Thyroid gland (tissue), 4 donors: Measurements from ENCODE around the gene SLC25A39. TPM values are rescaled to one million over a fixed set of nuclear protein-coding genes. Genes with fewer than 3 reads are reported as not detected.

Experiments
- DNase-seq, 2 donors: peaks; one replicate each; pipeline ENCODE4 v3.0.0-alpha.2; 2019
- H3K27ac ChIP-seq, 3 donors: fragments of 200-600 bp; sonication (generic); 1 replicate in 2 of 3; 2 replicates in 1 of 3; pipeline ENCODE4 v1.5.1; 2016 to 2019; ENCODE audit warnings: mild to moderate bottlenecking in 1 of 3, moderate library complexity in 1 of 3
- H3K27me3 ChIP-seq: fragments of 200-600 bp; sonication (generic); one replicate; pipeline ENCODE4 v1.5.1; 2019
- H3K36me3 ChIP-seq, 2 donors: fragments of 200-600 bp; sonication (generic); one replicate each; pipeline ENCODE4 v1.5.1; 2016 to 2019
- H3K4me1 ChIP-seq, 2 donors: fragments of 200-600 bp; sonication (generic); one replicate each; pipeline ENCODE4 v1.5.1; 2017 to 2019
- H3K4me3 ChIP-seq, 3 donors: fragments of 200-600 bp; sonication (generic); replicated peaks in 1 of 3; 1 replicate in 2 of 3; 2 replicates in 1 of 3; pipeline ENCODE4 v1.5.1; 2016; ENCODE audit warnings: mild to moderate bottlenecking in 1 of 3
- H3K9me3 ChIP-seq: fragments of 200-600 bp; sonication (generic); one replicate; pipeline ENCODE4 v1.5.1; 2017
- POLR2A ChIP-seq, 2 donors: fragments of 450-650 bp; IDR thresholded peaks; one replicate each; pipeline ENCODE4 v1.6.1; 2017; ENCODE audit warnings: antibody characterized with exemption in 2 of 2, mild to moderate bottlenecking in 2 of 2, moderate library complexity in 1 of 2
- WGBS, 2 donors: methylation state at CpG; one replicate each; pipeline ENCODE4 v1.1.5; 2017; 5-methylcytosine and 5-hydroxymethylcytosine counted together
- intact Hi-C: fragments of 100-400 bp; cut with DNase I; formaldehyde crosslinking; loops from one replicate; pipeline ENCODE4 v1.15.1; 2023
- total RNA-seq, 4 donors: library from RNA; depleted of rRNA; stranded (reverse); fragments of >200 nt; gene quantifications; one replicate each; pipeline ENCODE4 v1.2.3, GENCODE V29; 2016
- TF ChIP-seq, protein P1 (sequence below), 6 experiments: fragments of 200-600 bp in 3 of 6; fragments of 450-650 bp in 3 of 6; sonication (generic) in 3 of 6; IDR thresholded peaks; one replicate each; pipeline ENCODE4 v1.5.1; 2016 to 2019; ENCODE audit warnings: antibody characterized with exemption in 6 of 6, mild to moderate bottlenecking in 2 of 6, inconsistent platforms in 1 of 6, moderate library complexity in 1 of 6

Gene SLC25A39
- total RNA-seq, 4 donors from 2014 or later, result 82.5 to 201 (median 144) TPM

- no peaks in the 10 kb centered on the region for H3K27me3 ChIP-seq
- TF ChIP-seq, protein P1, sequence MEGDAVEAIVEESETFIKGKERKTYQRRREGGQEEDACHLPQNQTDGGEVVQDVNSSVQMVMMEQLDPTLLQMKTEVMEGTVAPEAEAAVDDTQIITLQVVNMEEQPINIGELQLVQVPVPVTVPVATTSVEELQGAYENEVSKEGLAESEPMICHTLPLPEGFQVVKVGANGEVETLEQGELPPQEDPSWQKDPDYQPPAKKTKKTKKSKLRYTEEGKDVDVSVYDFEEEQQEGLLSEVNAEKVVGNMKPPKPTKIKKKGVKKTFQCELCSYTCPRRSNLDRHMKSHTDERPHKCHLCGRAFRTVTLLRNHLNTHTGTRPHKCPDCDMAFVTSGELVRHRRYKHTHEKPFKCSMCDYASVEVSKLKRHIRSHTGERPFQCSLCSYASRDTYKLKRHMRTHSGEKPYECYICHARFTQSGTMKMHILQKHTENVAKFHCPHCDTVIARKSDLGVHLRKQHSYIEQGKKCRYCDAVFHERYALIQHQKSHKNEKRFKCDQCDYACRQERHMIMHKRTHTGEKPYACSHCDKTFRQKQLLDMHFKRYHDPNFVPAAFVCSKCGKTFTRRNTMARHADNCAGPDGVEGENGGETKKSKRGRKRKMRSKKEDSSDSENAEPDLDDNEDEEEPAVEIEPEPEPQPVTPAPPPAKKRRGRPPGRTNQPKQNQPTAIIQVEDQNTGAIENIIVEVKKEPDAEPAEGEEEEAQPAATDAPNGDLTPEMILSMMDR (IDR thresholded peaks at IDR 0.05), result no peak
- no peak for TF ChIP-seq POLR2A (IDR thresholded peaks at IDR 0.05)
- WGBS, 2 donors, result 40 to 41% methylated on average over 4 to 5 of the region's 5 CpGs
- DNase-seq, result no peak
- no peak overlapping the region for H3K27ac ChIP-seq
- H3K36me3 ChIP-seq, result no peaks in the 10 kb centered on the region
- intact Hi-C loops, result no loop called here
- no peak overlapping the region for H3K4me3 ChIP-seq
- H3K4me1 ChIP-seq, result peaks cover 0 to 10% of the 10 kb centered on the region in 2 donors
- no peaks in the 10 kb centered on the region for H3K9me3 ChIP-seq
Measured at GRCh38 chr17:44335968-44336367, 11.3 kb upstream of the SLC25A39 start.

GRCh38 chr17:44335564-44335963 is 10.9 kb upstream of the SLC25A39 start:
- intact Hi-C loops, result no loop called here
- H3K36me3 ChIP-seq, result no peaks in the 10 kb centered on the region
- no peak for DNase-seq
- H3K4me1 ChIP-seq, result peaks cover 0 to 10% of the 10 kb centered on the region in 2 donors
- no peaks in the 10 kb centered on the region for H3K9me3 ChIP-seq
- 81 to 88% methylated on average over 3 of the region's 3 CpGs for WGBS, 2 donors
- no peaks in the 10 kb centered on the region for H3K27me3 ChIP-seq
- H3K4me3 ChIP-seq, result no peak overlapping the region
- no peak for TF ChIP-seq POLR2A (IDR thresholded peaks at IDR 0.05)
- TF ChIP-seq, protein P1 (IDR thresholded peaks at IDR 0.05), result no peak
- H3K27ac ChIP-seq, result no peak overlapping the region

- 26 to 43% methylated on average over 3 of the region's 3 CpGs for whole genome bisulfite sequencing, 2 donors
- TF ChIP-seq POLR2A (IDR thresholded peaks at IDR 0.05), result no peak
- TF ChIP-seq, protein P1 (IDR thresholded peaks at IDR 0.05), result no peak
- Histone ChIP-seq H3K4me3 (no peak overlapping the region), H3K36me3 (no peaks in the 10 kb centered on the region), H3K9me3 (no peaks in the 10 kb centered on the region), H3K4me1 (peaks cover 0 to 10% of the 10 kb centered on the region in 2 donors), H3K27ac (no peak overlapping the region), H3K27me3 (no peaks in the 10 kb centered on the region)
- peak; percentile 53 to 71 for DNase-seq
- intact Hi-C loops, result no loop called here
Measured at GRCh38 chr17:44334727-44335126, 10.1 kb upstream of the SLC25A39 start.

DNA sequence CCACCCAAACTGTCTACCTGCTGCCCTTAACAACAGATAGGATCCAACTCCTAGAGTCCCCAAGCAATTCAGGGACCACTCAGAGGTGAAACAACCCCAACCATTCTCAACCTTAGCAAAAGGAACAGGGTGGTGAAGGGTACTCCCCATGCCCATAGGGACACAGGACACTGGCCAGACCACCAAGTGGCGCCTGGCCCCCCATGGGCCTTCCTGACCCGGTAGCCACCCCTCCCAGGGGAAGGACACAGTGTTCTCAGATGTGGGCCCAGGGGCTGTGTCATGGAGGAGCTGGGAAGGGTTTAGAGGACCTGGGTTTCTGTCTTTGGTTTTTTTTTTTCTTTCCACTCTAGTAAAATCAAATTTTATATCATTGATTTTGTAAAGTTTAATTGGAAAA is 9.7 kb upstream of the SLC25A39 start:
- WGBS, 2 donors, result 74 to 81% methylated on average over 2 of the region's 2 CpGs
- intact Hi-C loops, result no loop called here
- no peak for TF ChIP-seq POLR2A (IDR thresholded peaks at IDR 0.05)
- TF ChIP-seq, protein P1 (IDR thresholded peaks at IDR 0.05), result no peak
- H3K4me3 ChIP-seq, result no peak overlapping the region
- no peak for DNase-seq
- H3K36me3 ChIP-seq, result no peaks in the 10 kb centered on the region
- no peaks in the 10 kb centered on the region for H3K27me3 ChIP-seq
- H3K9me3 ChIP-seq, result no peaks in the 10 kb centered on the region
- H3K4me1 ChIP-seq, result peaks cover 0 to 10% of the 10 kb centered on the region in 2 donors
- no peak overlapping the region for H3K27ac ChIP-seq

DNA sequence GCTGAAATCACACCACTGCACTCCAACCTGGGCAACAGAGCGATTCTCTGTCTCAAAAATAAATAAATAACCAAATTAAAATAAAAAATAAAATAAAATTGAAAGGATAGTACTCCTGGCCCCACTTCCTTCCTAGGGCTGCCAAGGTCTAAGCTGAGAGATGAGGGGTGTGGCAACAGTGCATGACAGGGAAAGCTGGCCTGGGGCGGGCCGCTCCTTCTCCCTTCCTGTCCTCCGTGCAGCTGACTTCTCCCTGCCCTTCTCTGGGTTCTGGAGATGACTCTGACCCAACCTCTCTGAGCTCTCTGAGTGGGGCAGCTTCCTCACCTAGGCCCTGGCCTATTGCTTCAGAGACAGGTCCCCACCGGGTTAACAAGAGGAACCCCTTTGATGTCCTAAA is 8.7 kb upstream of the SLC25A39 start:
- H3K27me3 ChIP-seq, result no peaks in the 10 kb centered on the region
- intact Hi-C loops, result no loop called here
- H3K4me1 ChIP-seq, result peaks cover 0 to 9% of the 10 kb centered on the region in 2 donors
- no peak overlapping the region for H3K27ac ChIP-seq
- 67 to 71% methylated on average over 5 of the region's 5 CpGs for WGBS, 2 donors
- TF ChIP-seq, protein P1 (IDR thresholded peaks at IDR 0.05), result no peak
- H3K4me3 ChIP-seq, result no peak overlapping the region
- DNase-seq, result no peak
- H3K36me3 ChIP-seq, result no peaks in the 10 kb centered on the region
- H3K9me3 ChIP-seq, result no peaks in the 10 kb centered on the region
